ENCODE data around the gene KAT2B. TPM values are rescaled to one million over a fixed set of nuclear protein-coding genes. Genes with fewer than 3 reads are reported as not detected.

The KAT2B gene
- total RNA-seq, 1 donor from 2014 or later = 13.6 TPM

DNA sequence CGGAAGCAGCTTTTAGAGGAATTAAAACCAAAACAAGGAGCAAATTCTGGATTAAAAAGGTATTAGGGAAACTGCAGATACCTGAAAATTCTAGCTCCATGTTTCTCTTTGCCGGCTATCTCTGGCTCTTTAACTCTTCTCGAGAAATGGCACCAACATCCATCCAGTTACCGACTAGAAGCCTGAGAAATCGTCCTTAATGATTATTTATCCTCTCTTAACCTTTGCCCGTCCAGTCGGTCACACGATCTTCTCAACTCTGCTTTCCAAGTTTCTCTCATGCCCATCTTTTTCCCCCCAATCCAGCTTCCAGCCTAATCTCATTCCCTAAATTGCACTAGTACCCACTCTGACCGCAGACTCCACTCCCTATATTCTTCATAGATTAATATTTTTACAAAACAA lies 146.4 kb downstream of the KAT2B start:
- Mint-ChIP-seq H3K4me3 (ENCODE audit: unreplicated experiment) (no peak overlapping the region), H3K27me3 (ENCODE audit: unreplicated experiment) (peaks cover 2% of the 10 kb centered on the region), H3K27ac (ENCODE audit: unreplicated experiment) (no peak overlapping the region), H3K4me1 (ENCODE audit: low read depth, unreplicated experiment) (peaks cover 4% of the 10 kb centered on the region), H3K36me3 (ENCODE audit: unreplicated experiment) (no peaks in the 10 kb centered on the region), H3K9me3 (ENCODE audit: unreplicated experiment) (no peaks in the 10 kb centered on the region)
- no peak for TF ChIP-seq CTCF (IDR thresholded peaks at IDR 0.05; ENCODE audit: partially characterized antibody, unreplicated experiment)
- no peak for DNase-seq

- peak; percentile 21 for DNase-seq
Observed at GRCh38 chr3:20190991-20191390, 150.7 kb downstream of the KAT2B start.

GRCh38 chr3:20194793-20195460 lies 154.7 kb downstream of the KAT2B start:
- no peak for TF ChIP-seq CTCF (IDR thresholded peaks at IDR 0.05; ENCODE audit: partially characterized antibody, unreplicated experiment)
- no peaks in the 10 kb centered on the region for H3K36me3 Mint-ChIP-seq (ENCODE audit: unreplicated experiment)
- no peaks in the 10 kb centered on the region for H3K9me3 Mint-ChIP-seq (ENCODE audit: unreplicated experiment)
- no peaks in the 10 kb centered on the region for H3K27me3 Mint-ChIP-seq (ENCODE audit: unreplicated experiment)
- H3K27ac Mint-ChIP-seq (ENCODE audit: unreplicated experiment) = no peak overlapping the region
- H3K4me3 Mint-ChIP-seq (ENCODE audit: unreplicated experiment) = no peak overlapping the region
- no peak for DNase-seq
- peaks cover 4% of the 10 kb centered on the region for H3K4me1 Mint-ChIP-seq (ENCODE audit: low read depth, unreplicated experiment)

More at GRCh38 chr3:20190991-20191390, 150.7 kb downstream of the KAT2B start:
- no peak for TF ChIP-seq CTCF (IDR thresholded peaks at IDR 0.05; ENCODE audit: partially characterized antibody, unreplicated experiment)
- no peaks in the 10 kb centered on the region for H3K36me3 Mint-ChIP-seq (ENCODE audit: unreplicated experiment)
- H3K9me3 Mint-ChIP-seq (ENCODE audit: unreplicated experiment) = no peaks in the 10 kb centered on the region
- H3K27ac Mint-ChIP-seq (ENCODE audit: unreplicated experiment) = no peak overlapping the region
- H3K27me3 Mint-ChIP-seq (ENCODE audit: unreplicated experiment) = peaks cover 2% of the 10 kb centered on the region
- H3K4me3 Mint-ChIP-seq (ENCODE audit: unreplicated experiment) = no peak overlapping the region
- peaks cover 4% of the 10 kb centered on the region for H3K4me1 Mint-ChIP-seq (ENCODE audit: low read depth, unreplicated experiment)

DNA sequence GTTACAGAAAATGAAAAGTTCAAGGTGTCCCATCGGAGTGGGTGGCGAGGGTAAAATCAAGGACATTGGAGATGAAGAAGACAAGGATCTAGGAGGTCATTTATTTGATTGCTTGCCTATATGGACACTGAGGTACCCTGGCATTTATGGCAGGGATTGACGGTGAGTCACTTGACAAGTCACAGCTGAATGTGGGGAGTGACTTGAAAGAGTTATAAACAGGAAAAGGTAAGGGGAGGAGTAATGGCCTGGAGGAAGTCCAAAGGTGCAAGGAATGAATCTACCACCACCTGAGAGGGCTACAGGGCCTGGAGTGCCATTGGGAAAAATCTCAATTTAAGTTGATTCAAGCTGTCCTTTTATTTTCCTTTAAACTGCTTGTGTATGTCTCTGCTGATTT lies 157.5 kb downstream of the KAT2B start:
- no peak for TF ChIP-seq CTCF (IDR thresholded peaks at IDR 0.05; ENCODE audit: partially characterized antibody, unreplicated experiment)
- H3K4me1 Mint-ChIP-seq (ENCODE audit: low read depth, unreplicated experiment) = no peaks in the 10 kb centered on the region
- no peak overlapping the region for H3K27ac Mint-ChIP-seq (ENCODE audit: unreplicated experiment)
- H3K4me3 Mint-ChIP-seq (ENCODE audit: unreplicated experiment) = no peak overlapping the region
- DNase-seq = no peak
- no peaks in the 10 kb centered on the region for H3K9me3 Mint-ChIP-seq (ENCODE audit: unreplicated experiment)
- no peaks in the 10 kb centered on the region for H3K27me3 Mint-ChIP-seq (ENCODE audit: unreplicated experiment)
- H3K36me3 Mint-ChIP-seq (ENCODE audit: unreplicated experiment) = no peaks in the 10 kb centered on the region

- Mint-ChIP-seq H3K9me3 (ENCODE audit: unreplicated experiment) (no peaks in the 10 kb centered on the region), H3K4me3 (ENCODE audit: unreplicated experiment) (no peak overlapping the region), H3K27ac (ENCODE audit: unreplicated experiment) (no peak overlapping the region), H3K36me3 (ENCODE audit: unreplicated experiment) (no peaks in the 10 kb centered on the region), H3K4me1 (ENCODE audit: low read depth, unreplicated experiment) (no peaks in the 10 kb centered on the region), H3K27me3 (ENCODE audit: unreplicated experiment) (peaks cover under 1% of the 10 kb centered on the region)
- DNase-seq = no peak
- no peak for TF ChIP-seq CTCF (IDR thresholded peaks at IDR 0.05; ENCODE audit: partially characterized antibody, unreplicated experiment)
Observed at GRCh38 chr3:20201143-20201542, 160.9 kb downstream of the KAT2B start.
